Astrocyte of the hippocampus (primary cell): ENCODE measurements around the gene MYH15.
A peak's percentile ranks its signal among the peaks of the same experiment; 100 is the strongest.

Experiments used
- DNase-seq: peaks from one replicate; pipeline ENCODE4 v3.0.0; 2011; ENCODE audit warnings: low read depth, low spot score

Gene MYH15

GRCh38 chr3:108415661-108416060, 94.7 kb downstream of the MYH15 start:
- DNase-seq: no peak

GRCh38 chr3:108414007-108414406, 96.4 kb downstream of the MYH15 start:
- no peak for DNase-seq

- DNase-seq: no peak
Measured at GRCh38 chr3:108412121-108412750, 98.2 kb downstream of the MYH15 start.

- DNase-seq: no peak
Measured at GRCh38 chr3:108410531-108410984, 99.8 kb downstream of the MYH15 start.

- DNase-seq: no peak
Measured at GRCh38 chr3:108409800-108410178, 100.6 kb downstream of the MYH15 start.

GRCh38 chr3:108408883-108409799, 101.3 kb downstream of the MYH15 start:
- DNase-seq: no peak

- no peak for DNase-seq
Measured at GRCh38 chr3:108407886-108408285, 102.5 kb downstream of the MYH15 start.

- DNase-seq: peak; percentile 62
Measured at GRCh38 chr3:108406661-108407206, 103.7 kb downstream of the MYH15 start.

- no peak for DNase-seq
Measured at GRCh38 chr3:108406063-108406660, 104.2 kb downstream of the MYH15 start.

- no peak for DNase-seq
Measured at GRCh38 chr3:108404368-108404767, 106.0 kb downstream of the MYH15 start.

- DNase-seq: no peak
Measured at GRCh38 chr3:108403686-108404345, 106.6 kb downstream of the MYH15 start.

GRCh38 chr3:108403198-108403597, 107.2 kb downstream of the MYH15 start:
- DNase-seq: no peak

GRCh38 chr3:108401836-108402235, 108.6 kb downstream of the MYH15 start:
- no peak for DNase-seq

GRCh38 chr3:108398510-108398909, 111.9 kb downstream of the MYH15 start:
- DNase-seq: no peak

GRCh38 chr3:108396336-108396735, 114.1 kb downstream of the MYH15 start:
- DNase-seq: no peak

- DNase-seq: no peak
Measured at GRCh38 chr3:108394563-108394962, 115.8 kb downstream of the MYH15 start.

GRCh38 chr3:108394016-108394415, 116.4 kb downstream of the MYH15 start:
- no peak for DNase-seq

- DNase-seq: no peak
Measured at GRCh38 chr3:108393128-108393900, 117.1 kb downstream of the MYH15 start.

GRCh38 chr3:108391917-108392593, 118.3 kb downstream of the MYH15 start:
- DNase-seq: peak; percentile 86

GRCh38 chr3:108389372-108389771, 121.0 kb downstream of the MYH15 start:
- DNase-seq: no peak
